SK-N-MC (cell line): Measurements from ENCODE around the gene MME.

ENCODE experiments used
- EZH2 ChIP-seq: fragments of 200-600 bp; sonication (generic); IDR thresholded peaks from one replicate; pipeline ENCODE4 v1.6.1; 2017; ENCODE audit warnings: antibody characterized with exemption
- FOXP2 ChIP-seq: optimal IDR thresholded peaks from 2 replicates; pipeline ENCODE3; 2011; ENCODE audit warnings: mild to moderate bottlenecking, moderate library complexity; ENCODE audit not compliant: insufficient read depth; ENCODE audit errors: extremely low read length, control extremely low read depth
- POLR2AphosphoS5 ChIP-seq: IDR thresholded peaks from 2 replicates; pipeline ENCODE4 v1.6.1; 2012; ENCODE audit warnings: mild to moderate bottlenecking, low read depth, low read length, borderline replicate concordance

DNA sequence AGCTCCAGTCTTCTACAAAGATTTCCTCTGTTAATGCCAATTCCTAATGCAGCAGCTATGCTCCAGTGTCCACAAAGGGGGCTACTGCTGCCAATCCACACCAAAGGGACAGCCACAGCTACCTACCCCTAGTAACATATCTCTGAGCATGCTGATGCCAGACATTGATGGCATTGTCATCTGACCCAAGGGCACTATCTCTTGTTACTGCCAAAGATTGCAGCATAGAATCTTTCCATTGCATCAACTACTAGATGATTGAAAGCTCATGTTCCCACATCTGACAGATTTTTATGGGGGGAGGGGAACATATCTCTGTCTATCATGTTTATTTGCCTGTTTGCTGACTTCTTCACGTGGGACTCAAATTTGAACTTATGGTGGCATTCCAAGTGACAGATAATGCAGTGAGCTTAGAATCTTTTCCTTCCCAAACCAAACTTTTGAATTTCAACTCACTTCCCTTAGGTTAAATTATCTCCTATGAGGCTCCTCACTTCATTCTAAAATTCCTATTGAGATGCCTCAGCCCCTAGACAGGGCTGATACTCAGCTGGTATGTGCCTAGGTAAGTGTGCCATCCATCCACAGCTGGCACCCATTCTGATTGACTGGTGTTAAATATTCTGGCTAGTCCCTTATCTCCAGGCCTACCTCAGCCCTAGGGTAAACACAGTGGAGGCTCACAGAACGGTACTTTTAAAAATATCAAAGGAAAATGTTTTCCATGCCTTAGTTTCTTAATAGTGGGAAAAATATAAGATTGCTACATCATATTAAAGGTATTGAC, 113.0 kb downstream of the MME start:
- TF ChIP-seq POLR2AphosphoS5 (no peak), EZH2 (no peak), FOXP2 (no peak)
